Natural killer cell (primary cell): ENCODE data around the gene KCNAB2. TPM values are rescaled to one million over a fixed set of nuclear protein-coding genes. Genes with fewer than 3 reads are reported as not detected.

Source experiments
- ATAC-seq, 3 donors: fragments of 150-1000 bp in 2 of 3; fragments of 200-7000 bp in 1 of 3; cut with Tn5 transposase; 1 replicate in 1 of 3; 2 replicates in 2 of 3; pipeline ENCODE4 v1.10.0; 2021; ENCODE audit warnings: mild to moderate bottlenecking in 2 of 3, moderate library complexity in 2 of 3
- DNase-seq, 2 donors: peaks; one replicate each; pipeline versions ENCODE4 v3.0.0 to v3.0.0-alpha.2; 2013 to 2021; ENCODE audit warnings: mixed read lengths in 1 of 2
- H3K27ac ChIP-seq: one replicate; pipeline ENCODE4 v1.5.1; 2013; ENCODE audit warnings: mild to moderate bottlenecking, low read length
- H3K27me3 ChIP-seq: one replicate; pipeline ENCODE4 v1.6.1; 2013; ENCODE audit warnings: low read length; ENCODE audit not compliant: control insufficient read depth, insufficient read depth
- H3K36me3 ChIP-seq: one replicate; pipeline ENCODE4 v1.6.1; 2013; ENCODE audit warnings: low read length; ENCODE audit not compliant: control insufficient read depth, insufficient read depth
- H3K4me1 ChIP-seq: one replicate; pipeline ENCODE4 v1.6.1; 2013; ENCODE audit warnings: low read length; ENCODE audit not compliant: control insufficient read depth, insufficient read depth
- H3K4me3 ChIP-seq: one replicate; pipeline ENCODE4 v1.5.1; 2013; ENCODE audit warnings: low read length
- H3K9me3 ChIP-seq: one replicate; pipeline ENCODE4 v1.6.1; 2013; ENCODE audit warnings: low read length; ENCODE audit not compliant: control insufficient read depth, insufficient read depth
- H3K27ac Mint-ChIP-seq, 2 donors: one replicate each; pipeline ENCODE4 v1.8.0; 2022; ENCODE audit warnings: mild to moderate bottlenecking in 2 of 2, mixed read lengths in 2 of 2, moderate library complexity in 1 of 2
- H3K27me3 Mint-ChIP-seq, 2 donors: one replicate each; pipeline ENCODE4 v1.8.0; 2022; ENCODE audit warnings: low read depth in 2 of 2, mixed read lengths in 2 of 2
- H3K36me3 Mint-ChIP-seq: one replicate; pipeline ENCODE4 v1.8.0; 2022; ENCODE audit warnings: mixed read lengths
- H3K4me1 Mint-ChIP-seq, 2 donors: one replicate each; pipeline ENCODE4 v1.8.0; 2022; ENCODE audit warnings: mixed read lengths in 2 of 2
- H3K4me3 Mint-ChIP-seq: one replicate; pipeline ENCODE4 v1.8.0; 2022; ENCODE audit warnings: mild to moderate bottlenecking, moderate library complexity, mixed read lengths
- H3K9me3 Mint-ChIP-seq, 2 donors: one replicate each; pipeline ENCODE4 v1.8.0; 2022; ENCODE audit warnings: mixed read lengths in 2 of 2
- CTCF ChIP-seq: fragments of 200-600 bp; IDR thresholded peaks from one replicate; pipeline ENCODE4 v1.8.0; 2022; ENCODE audit warnings: antibody characterized with exemption
- WGBS: methylation state at CpG from one replicate; pipeline ENCODE4 v1.1.7; 2013; ENCODE audit warnings: missing lambda C conversion rate; ENCODE audit not compliant: insufficient coverage; 5-methylcytosine and 5-hydroxymethylcytosine counted together
- intact Hi-C: fragments of 100-400 bp; cut with micrococcal nuclease; formaldehyde crosslinking; loops from one replicate; pipeline ENCODE4 v1.14.2; 2022
- total RNA-seq, 4 donors: library from RNA; stranded (reverse); fragments of 120-200 nt in 1 of 4; gene quantifications; one replicate each; pipeline versions ENCODE4 v1.2.3 to v1.2.4, GENCODE V29; 2013 to 2022

Gene KCNAB2
- total RNA-seq, 3 donors from 2014 or later (not counting 1 experiment from before 2014, with no cell fraction given): 387 to 749 (median 430) TPM

GRCh38 chr1:6038603-6039002 is 7.1 kb upstream of the KCNAB2 start:
- Histone ChIP-seq H3K27me3 (no peaks in the 10 kb centered on the region), H3K4me3 (no peak overlapping the region), H3K36me3 (peaks cover 62% of the 10 kb centered on the region), H3K9me3 (no peaks in the 10 kb centered on the region), H3K27ac (no peak overlapping the region), H3K4me1 (peaks cover 54% of the 10 kb centered on the region)
- Mint-ChIP-seq H3K4me3 (no peak overlapping the region), H3K36me3 (no peaks in the 10 kb centered on the region), H3K27ac (peak overlapping the region; percentile 76 to 77), H3K4me1 (peaks cover 34 to 50% of the 10 kb centered on the region in 2 donors), H3K9me3 (no peaks in the 10 kb centered on the region), H3K27me3 (no peaks in the 10 kb centered on the region)
- intact Hi-C loops: no loop called here
- TF ChIP-seq CTCF: no peak
- ATAC-seq (no peak), DNase-seq (no peak)
- WGBS: 92% methylated on average over 7 of the region's 7 CpGs

GRCh38 chr1:6039031-6039430 is 6.7 kb upstream of the KCNAB2 start:
- peaks cover 66% of the 10 kb centered on the region for H3K36me3 ChIP-seq
- ATAC-seq: no peak
- Mint-ChIP-seq H3K9me3 (no peaks in the 10 kb centered on the region), H3K27me3 (no peaks in the 10 kb centered on the region), H3K4me1 (peaks cover 38 to 54% of the 10 kb centered on the region in 2 donors), H3K36me3 (no peaks in the 10 kb centered on the region), H3K4me3 (no peak overlapping the region), H3K27ac (peak overlapping the region in 1 of 2 donors; percentile 77)
- no peaks in the 10 kb centered on the region for H3K27me3 ChIP-seq
- H3K9me3 ChIP-seq: no peaks in the 10 kb centered on the region
- 97% methylated on average over 15 of the region's 15 CpGs for WGBS
- no peak for DNase-seq
- H3K4me1 ChIP-seq: peaks cover 49% of the 10 kb centered on the region
- TF ChIP-seq CTCF: no peak
- no peak overlapping the region for H3K27ac ChIP-seq
- no peak overlapping the region for H3K4me3 ChIP-seq
- intact Hi-C loops: no loop called here

- H3K36me3 Mint-ChIP-seq: no peaks in the 10 kb centered on the region
- H3K4me3 ChIP-seq: no peak overlapping the region
- WGBS: 95% methylated on average over 15 of the region's 15 CpGs
Observed at GRCh38 chr1:6040444-6040843, 5.2 kb upstream of the KCNAB2 start.

More at GRCh38 chr1:6040444-6040843, 5.2 kb upstream of the KCNAB2 start:
- no peak overlapping the region for H3K4me3 Mint-ChIP-seq
- no peaks in the 10 kb centered on the region for H3K27me3 ChIP-seq
- DNase-seq (no peak), ATAC-seq (no peak)
- H3K27ac Mint-ChIP-seq: no peak overlapping the region
- H3K9me3 ChIP-seq: no peaks in the 10 kb centered on the region
- H3K27me3 Mint-ChIP-seq: no peaks in the 10 kb centered on the region
- intact Hi-C loops: no loop called here
- H3K4me1 Mint-ChIP-seq: peaks cover 38 to 56% of the 10 kb centered on the region in 2 donors
- peaks cover 63% of the 10 kb centered on the region for H3K36me3 ChIP-seq
- no peak overlapping the region for H3K27ac ChIP-seq
- H3K9me3 Mint-ChIP-seq: no peaks in the 10 kb centered on the region
- H3K4me1 ChIP-seq: peaks cover 35% of the 10 kb centered on the region
- no peak for TF ChIP-seq CTCF
